HepG2 (cell line): ENCODE measurements around the gene STUB1. TPM values are rescaled to one million over a fixed set of nuclear protein-coding genes. Genes with fewer than 3 reads are reported as not detected.

Experiments
- ATF7-NPFF ChIP-seq: sonication (generic); formaldehyde crosslinking; IDR thresholded peaks from 2 replicates; pipeline ENCODE4 v1.8.1; 2023; ENCODE audit warnings: mild to moderate bottlenecking, low read depth, missing genetic modification reagents, moderate library complexity
- DMAP1 ChIP-seq: IDR thresholded peaks from 2 replicates; pipeline ENCODE4 v1.6.1; 2016
- FOXA1 ChIP-seq, 2 experiments: fragments of 450-650 bp in 1 of 2; sonication (generic) in 1 of 2; formaldehyde crosslinking in 1 of 2; IDR thresholded peaks; 2 replicates each; pipeline versions ENCODE4 v1.4.0 to v1.6.1; 2016 to 2020; ENCODE audit warnings: missing genetic modification reagents in 1 of 2
- GATA4 ChIP-seq: sonication (generic); IDR thresholded peaks from 2 replicates; pipeline ENCODE4 v1.6.1; 2016; ENCODE audit warnings: antibody characterized with exemption, low read depth, borderline replicate concordance
- HBP1 ChIP-seq: IDR thresholded peaks from 2 replicates; pipeline ENCODE4 v1.6.1; 2016; ENCODE audit warnings: low read depth, control low read depth
- HOXA3 ChIP-seq: sonication (generic); formaldehyde crosslinking; IDR thresholded peaks from 2 replicates; pipeline ENCODE4 v1.5.0; 2020; ENCODE audit warnings: missing genetic modification reagents
- KLF13 ChIP-seq: sonication (generic); formaldehyde crosslinking; IDR thresholded peaks from 2 replicates; pipeline ENCODE4 v1.4.0; 2020; ENCODE audit warnings: mild to moderate bottlenecking, missing genetic modification reagents
- MEIS1 ChIP-seq: sonication (generic); formaldehyde crosslinking; IDR thresholded peaks from 2 replicates; pipeline ENCODE4 v1.9.0; 2021; ENCODE audit warnings: mild to moderate bottlenecking, missing genetic modification reagents, moderate library complexity, borderline replicate concordance
- NCOR1 ChIP-seq: fragments of 200-600 bp; sonication (generic); IDR thresholded peaks from 2 replicates; pipeline ENCODE4 v1.7.0; 2017; ENCODE audit warnings: antibody characterized with exemption, low read length, borderline replicate concordance
- NFIB ChIP-seq: sonication (generic); formaldehyde crosslinking; IDR thresholded peaks from 2 replicates; pipeline ENCODE4 v1.9.0; 2021; ENCODE audit warnings: missing genetic modification reagents, mild to moderate bottlenecking, borderline replicate concordance
- PBX3 ChIP-seq: sonication (generic); formaldehyde crosslinking; IDR thresholded peaks from 2 replicates; pipeline ENCODE4 v1.8.1; 2023; ENCODE audit warnings: missing genetic modification reagents, inconsistent platforms, borderline replicate concordance
- POLR2A ChIP-seq, 2 experiments: IDR thresholded peaks; 2 replicates each; pipeline ENCODE4 v1.6.1; 2011; ENCODE audit warnings: low read depth in 2 of 2, low read length in 2 of 2, mild to moderate bottlenecking in 1 of 2, moderate library complexity in 1 of 2; ENCODE audit not compliant: insufficient read depth in 1 of 2
- SMARCC2 ChIP-seq: fragments of 450-650 bp; IDR thresholded peaks from 2 replicates; pipeline ENCODE4 v1.6.1; 2017; ENCODE audit warnings: antibody characterized with exemption, mild to moderate bottlenecking
- TBL1XR1 ChIP-seq: fragments of 150-350 bp; IDR thresholded peaks from 2 replicates; pipeline ENCODE4 v1.6.1; 2014; ENCODE audit warnings: borderline replicate concordance, low read length; ENCODE audit not compliant: partially characterized antibody
- TGIF2 ChIP-seq: IDR thresholded peaks from 2 replicates; pipeline ENCODE4 v1.6.1; 2016; ENCODE audit warnings: control low read depth, missing compliant biosample characterization
- TRAFD1 ChIP-seq: sonication (generic); formaldehyde crosslinking; IDR thresholded peaks from 2 replicates; pipeline ENCODE4 v1.5.1; 2020; ENCODE audit warnings: missing genetic modification reagents, mild to moderate bottlenecking, borderline replicate concordance
- ZNF205 ChIP-seq: IDR thresholded peaks from 2 replicates; pipeline ENCODE4 v1.6.1; 2018; ENCODE audit warnings: missing biosample characterization, missing genetic modification reagents
- ZNF235 ChIP-seq: sonication (generic); formaldehyde crosslinking; IDR thresholded peaks from 2 replicates; pipeline ENCODE4 v1.8.1; 2023; ENCODE audit warnings: mild to moderate bottlenecking, missing genetic modification reagents, borderline replicate concordance
- ZNF709 ChIP-seq: sonication (generic); formaldehyde crosslinking; IDR thresholded peaks from 2 replicates; pipeline ENCODE4 v1.5.0; 2020; ENCODE audit warnings: mild to moderate bottlenecking, missing genetic modification reagents
- ZNF781 ChIP-seq: sonication (generic); formaldehyde crosslinking; IDR thresholded peaks from 2 replicates; pipeline ENCODE4 v1.5.1; 2020; ENCODE audit warnings: borderline replicate concordance, mild to moderate bottlenecking, missing genetic modification reagents; ENCODE audit errors: not compliant biosample characterization
- polyA plus RNA-seq, 8 experiments: library from polyadenylated mRNA; depleted of rRNA in 3 of 8; stranded (reverse) in 7 of 8; unstranded in 1 of 8; fragments of >200 nt; fragmentation: Illumina TruSeq in 4 of 8; extraction: Trizol in 4 of 8; gene quantifications; 2 replicates each; pipeline versions ENCODE4 v1.2.1 to v1.2.3, GENCODE V29; 2011 to 2016; ENCODE audit warnings: low read depth in 4 of 8, missing spikeins in 1 of 8, mixed read lengths in 1 of 8; ENCODE audit not compliant: insufficient read depth in 1 of 8
- total RNA-seq, 5 experiments: library from RNA; depleted of rRNA; stranded (reverse); fragments of >200 nt; fragmentation: Illumina TruSeq; extraction: Trizol; gene quantifications; 2 replicates each; pipeline ENCODE4 v1.2.3, GENCODE V29; 2016; ENCODE audit warnings: low read depth in 1 of 5

STUB1 gene
- total and polyA plus RNA-seq, 2 of the 13 experiments (the other 11 are each of a cell fraction or from before 2014, with no cell fraction given): 52.9 to 78.2 TPM

GRCh38 chr16:700684-701584, 20.7 kb downstream of the STUB1 start (continued):
- TF ChIP-seq HBP1 (CRISPR knock-in tag) (peak; percentile 82; the same call in 1 of the 2 replicates), PBX3 (CRISPR knock-in tag) (peak; percentile 83; the same call in 1 of the 2 replicates), NCOR1 (no peak), FOXA1 (IDR thresholded peaks at IDR 0.05) (no peak), FOXA1 (CRISPR knock-in tag; IDR thresholded peaks at IDR 0.05) (no peak), TGIF2 (CRISPR knock-in tag) (peak; percentile 45; the same call in 1 of the 2 replicates), DMAP1 (CRISPR knock-in tag) (no peak), POLR2A (IDR thresholded peaks at IDR 0.05; ENCODE audit: insufficient read depth in 1 of 2, low read depth in 2 of 2, low read length in 2 of 2) (no peak), MEIS1 (CRISPR knock-in tag) (no peak), ATF7-NPFF (CRISPR knock-in tag) (peak; percentile 84; the same call in 1 of the 2 replicates), ZNF235 (CRISPR knock-in tag) (peak; percentile 56; the same call in 1 of the 2 replicates), SMARCC2 (no peak), TBL1XR1 (no peak), GATA4 (no peak), ZNF781 (CRISPR knock-in tag) (no peak), TRAFD1 (CRISPR knock-in tag) (no peak), NFIB (CRISPR knock-in tag) (no peak), ZNF709 (peak; percentile 71), HOXA3 (peak; percentile 60), ZNF205 (CRISPR knock-in tag) (no peak), KLF13 (CRISPR knock-in tag) (no peak)
